Left forelimb (tissue), 1 donor: ENCODE measurements around the gene ZNF541.

Source experiments
- DNase-seq: peaks from one replicate; pipeline ENCODE4 v3.0.0-alpha.2; 2018; ENCODE audit warnings: low spot score

The ZNF541 gene

DNA sequence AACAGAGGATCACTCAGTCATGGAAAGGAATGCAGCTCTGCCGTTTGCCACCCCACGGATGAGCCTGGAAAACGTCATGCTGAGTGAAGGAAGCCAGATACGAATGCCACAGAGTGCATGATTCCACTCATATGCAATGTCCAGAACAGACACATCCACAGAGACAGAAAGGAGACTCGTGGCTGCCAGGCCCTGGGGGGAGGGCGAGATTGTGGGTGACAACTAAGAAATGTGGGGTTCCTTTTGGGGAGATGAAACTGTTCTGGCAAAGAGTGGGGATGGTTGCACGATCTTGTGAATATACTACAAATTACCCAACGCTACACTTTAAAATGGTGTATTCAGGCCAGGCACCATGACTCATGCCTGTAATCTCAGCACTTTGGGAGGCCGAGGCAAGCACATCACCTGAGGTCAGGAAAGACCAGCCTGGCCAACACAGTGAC lies 30.9 kb downstream of the ZNF541 start:
- DNase-seq, result no peak

DNA sequence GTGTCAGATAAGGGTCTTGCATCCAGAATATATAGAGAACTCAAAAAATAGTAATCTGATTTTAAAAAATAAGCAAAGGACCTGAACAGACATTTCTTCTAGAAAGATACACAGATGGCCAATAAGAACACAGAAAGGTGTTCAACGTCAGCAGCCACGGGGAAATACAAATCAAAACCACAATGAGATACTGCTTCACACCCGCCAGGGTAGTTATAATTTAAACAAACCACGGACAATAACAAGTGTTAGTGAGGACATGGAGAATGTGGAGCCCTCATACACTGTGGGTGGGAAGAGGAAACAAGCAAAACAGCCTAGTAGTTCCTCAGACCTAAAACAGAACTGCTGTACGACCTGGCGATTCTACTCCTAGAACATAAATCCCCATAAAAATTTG lies 31.4 kb downstream of the ZNF541 start:
- no peak for DNase-seq

DNA sequence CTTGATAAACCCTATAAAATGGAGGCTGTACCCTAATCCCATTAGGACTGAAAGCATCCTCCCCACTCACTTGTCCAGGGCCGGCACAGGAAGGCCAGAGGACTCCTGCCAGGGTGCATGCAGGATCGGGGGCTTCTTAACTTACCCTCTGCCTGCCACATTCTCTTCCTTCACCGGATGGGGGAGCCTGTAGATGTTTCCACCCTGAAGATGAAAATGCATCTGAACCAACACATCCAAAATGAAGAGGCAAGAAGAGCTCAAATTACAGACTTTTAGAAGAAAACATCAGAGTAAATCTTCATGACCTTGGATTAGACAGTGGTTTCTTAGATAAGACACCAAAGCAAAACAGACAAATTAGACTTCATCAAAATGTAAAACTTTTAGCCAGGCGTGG lies 32.2 kb downstream of the ZNF541 start:
- no peak for DNase-seq

DNA sequence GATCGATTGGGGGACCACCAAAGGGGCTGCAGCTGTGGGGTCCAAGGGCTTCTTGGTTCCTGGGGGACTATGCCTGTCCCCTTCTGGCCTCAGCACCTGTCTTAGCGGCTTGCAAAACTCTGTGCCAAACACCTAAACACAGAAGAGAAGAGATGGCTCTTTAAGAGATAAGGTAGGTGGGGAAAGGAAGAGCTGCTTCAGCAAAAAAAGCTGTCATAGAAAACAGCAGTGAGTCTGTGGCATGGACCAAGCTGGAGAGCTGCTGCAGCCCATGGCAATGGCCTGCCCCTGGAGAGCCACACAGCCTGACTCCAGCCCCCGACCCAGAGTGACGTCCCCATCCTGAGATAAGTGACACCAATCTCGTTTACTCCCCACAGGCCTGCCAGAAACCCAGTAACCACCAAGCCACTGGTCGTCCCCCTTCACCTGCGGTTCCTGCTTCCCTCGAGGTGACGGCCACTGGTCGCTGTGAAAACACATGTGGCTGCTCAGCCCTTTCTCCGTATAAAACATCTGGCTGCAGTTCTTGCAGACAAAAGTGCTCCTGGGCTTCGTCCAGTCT lies 33.1 kb downstream of the ZNF541 start:
- no peak for DNase-seq

DNA sequence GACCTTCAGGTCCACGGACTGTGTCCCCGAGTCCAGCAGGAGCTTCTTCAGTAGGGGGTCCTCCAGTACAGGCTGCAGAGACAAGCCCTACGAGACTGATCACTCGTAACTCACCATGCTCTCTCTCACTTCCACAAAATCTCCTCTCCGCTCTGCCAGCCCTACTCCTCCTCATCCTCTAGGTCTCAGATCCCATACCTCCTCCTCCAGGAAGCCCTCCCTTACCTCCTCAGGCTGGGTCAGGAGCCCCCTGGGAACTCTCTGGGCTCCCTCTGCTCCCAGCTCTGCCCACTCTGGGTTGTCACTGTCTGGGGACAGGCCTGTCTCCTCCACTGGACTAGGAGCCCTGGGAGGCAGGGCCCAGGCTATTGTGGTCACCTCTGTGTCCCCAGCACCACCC lies 34.1 kb downstream of the ZNF541 start:
- no peak for DNase-seq

DNA sequence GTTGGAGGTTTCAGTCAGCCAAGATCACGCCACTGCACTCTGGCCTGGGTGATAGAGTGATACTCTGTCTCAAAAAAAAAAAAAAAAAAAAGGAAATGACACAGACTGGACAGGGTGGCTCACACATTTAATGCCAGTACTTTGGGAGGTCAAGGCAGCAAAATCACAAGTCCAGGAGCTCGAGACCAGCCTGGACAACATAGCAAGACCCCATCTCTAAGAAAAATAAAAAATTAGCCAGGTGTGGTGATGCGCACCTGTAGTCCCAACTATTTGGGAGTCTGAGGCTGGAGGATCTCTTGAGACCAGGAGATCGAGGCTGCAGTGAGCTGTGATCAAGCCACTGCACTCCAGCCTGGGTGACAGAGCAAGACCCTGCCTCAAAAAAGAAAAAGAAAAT lies 35.5 kb downstream of the ZNF541 start:
- DNase-seq, result no peak

DNA sequence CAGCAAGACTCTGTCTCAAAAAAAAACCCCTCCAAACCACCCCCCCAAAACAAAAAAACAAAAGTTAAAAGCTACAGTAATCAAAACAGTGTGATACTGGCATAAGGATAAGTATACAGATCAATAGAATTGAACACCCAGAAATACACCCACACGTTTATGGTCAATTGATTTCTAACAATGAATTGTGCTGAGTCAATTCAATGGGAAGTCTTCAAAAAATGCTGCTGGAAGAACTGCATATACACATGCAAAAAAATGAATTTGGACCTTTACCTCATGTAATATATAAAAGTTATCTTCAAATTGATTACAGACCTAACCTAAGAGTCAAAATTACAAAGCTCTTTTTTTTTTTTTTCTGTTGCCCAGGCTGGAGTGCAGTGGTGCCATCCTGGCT lies 38.3 kb downstream of the ZNF541 start:
- DNase-seq, result no peak

DNA sequence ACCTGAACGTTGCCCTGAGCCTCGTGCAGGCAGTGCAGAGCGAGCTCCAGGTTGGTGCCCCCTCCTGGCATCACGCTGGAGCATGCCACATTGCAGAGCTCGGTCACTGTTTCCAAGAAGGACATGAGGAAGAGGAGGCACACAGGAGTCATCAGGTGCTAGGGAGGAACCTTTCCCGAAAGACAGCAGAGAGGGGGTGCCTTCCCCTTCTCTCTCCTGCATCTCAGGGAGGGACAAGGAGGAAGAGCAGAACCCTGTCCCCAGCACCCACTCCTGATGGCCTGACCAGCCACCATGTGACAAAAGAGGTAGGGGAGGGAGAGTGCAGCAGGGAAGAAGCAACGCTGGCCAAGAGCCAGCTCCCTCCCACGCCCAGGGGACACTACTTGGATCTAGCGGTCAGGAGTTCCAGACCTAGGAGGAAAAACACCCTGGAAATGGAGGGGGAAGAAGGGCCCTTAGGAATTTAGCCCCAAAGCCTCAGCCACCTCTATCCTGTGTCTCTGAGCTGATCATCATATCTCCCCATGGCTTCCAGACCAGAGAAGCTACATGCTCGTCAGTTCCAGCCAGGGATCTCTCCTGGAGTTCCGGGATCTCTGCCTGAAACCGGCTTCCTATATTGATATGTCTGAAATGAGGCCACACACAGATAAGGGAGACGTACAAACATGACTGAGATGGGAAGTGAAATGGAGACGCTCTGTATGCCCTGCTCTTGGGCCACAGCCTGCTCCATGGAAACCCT lies 41.1 kb downstream of the ZNF541 start:
- no peak for DNase-seq

DNA sequence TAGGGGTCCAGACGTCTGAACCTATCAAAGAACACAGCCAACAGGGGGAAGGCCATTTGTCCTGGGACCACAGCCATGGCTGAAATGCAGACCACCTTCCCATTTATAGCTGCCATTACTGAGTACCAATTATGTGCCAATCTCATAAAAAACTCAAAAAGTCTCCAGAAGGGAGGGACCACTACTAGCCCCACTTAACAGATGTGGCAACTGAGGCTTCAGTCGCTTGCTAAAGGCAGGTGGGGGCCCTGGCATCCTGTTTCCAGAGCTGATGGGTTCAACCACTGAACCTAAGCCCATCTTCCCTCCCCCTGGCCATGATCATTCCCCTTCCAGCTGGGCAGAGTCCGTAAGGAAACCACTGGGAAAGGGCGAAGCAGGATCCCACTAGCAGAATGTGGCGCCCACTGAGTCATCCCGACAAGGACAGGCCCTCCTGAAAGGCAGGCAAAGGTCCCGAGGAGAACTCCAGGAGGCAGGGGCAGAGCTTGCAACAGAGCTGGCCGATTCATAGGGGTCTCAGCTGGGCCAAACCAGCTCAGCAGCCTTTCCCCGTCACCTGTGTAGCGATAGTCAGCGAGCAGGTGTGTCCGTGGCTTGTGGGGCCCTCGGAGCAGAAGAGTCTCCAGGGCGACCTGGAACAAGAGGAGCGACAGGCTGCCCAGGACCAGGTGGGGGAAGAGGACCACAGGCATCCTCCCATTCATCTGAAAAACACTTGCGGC lies 43.8 kb downstream of the ZNF541 start:
- no peak for DNase-seq

DNA sequence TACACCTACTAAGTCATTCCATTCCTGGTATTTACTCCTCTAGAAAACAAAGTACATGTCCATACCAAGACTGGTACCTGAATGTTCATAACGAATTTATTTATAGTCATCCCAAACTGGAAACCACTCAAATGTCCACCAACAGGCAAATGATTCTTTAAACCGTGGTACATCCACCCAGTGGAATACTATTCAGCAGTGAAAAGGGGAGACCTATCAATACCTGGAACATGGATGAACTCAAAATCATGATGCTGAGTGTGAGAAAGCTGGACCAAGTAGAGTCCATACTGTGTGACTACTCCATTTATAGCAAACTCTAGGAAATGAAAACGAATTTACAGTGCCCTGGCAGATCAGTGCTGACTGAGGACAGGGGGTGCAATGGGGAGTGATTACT lies 46.1 kb downstream of the ZNF541 start:
- no peak for DNase-seq

DNA sequence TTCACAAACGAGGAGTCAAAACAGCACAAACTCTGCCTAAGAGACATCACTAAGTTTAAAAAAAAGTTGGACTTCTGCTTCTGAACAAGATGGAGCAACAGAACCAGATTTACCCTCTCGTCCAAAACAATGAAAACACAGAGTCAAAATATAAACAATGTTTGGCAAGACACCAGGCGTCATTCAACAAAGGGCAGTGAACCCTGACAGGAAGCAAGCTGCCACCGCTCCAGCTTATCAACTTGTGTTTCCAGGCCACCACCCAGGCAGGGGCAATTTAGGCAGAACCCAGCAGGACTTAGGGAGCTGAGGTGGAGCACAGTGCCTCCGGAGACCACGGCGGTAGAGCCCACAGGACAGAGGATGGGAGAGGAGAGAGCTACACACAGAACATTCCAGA lies 49.5 kb downstream of the ZNF541 start:
- DNase-seq, result no peak
